OCI-LY3 (cell line): ENCODE measurements around the gene MIER1.

Experiments
- EZH2phosphoT487 ChIP-seq: fragments of 200-600 bp; shearing (Covaris generic); IDR thresholded peaks from 2 replicates; pipeline ENCODE4 v1.6.1; 2018; ENCODE audit warnings: antibody characterized with exemption, mixed run types, low read depth
- TF ChIP-seq, protein P1 (sequence below): fragments of 200-600, 300-600 bp; sonication (generic); IDR thresholded peaks from 2 replicates; pipeline ENCODE4 v1.5.1; 2014; ENCODE audit warnings: antibody characterized with exemption, low read length, low read depth

DNA sequence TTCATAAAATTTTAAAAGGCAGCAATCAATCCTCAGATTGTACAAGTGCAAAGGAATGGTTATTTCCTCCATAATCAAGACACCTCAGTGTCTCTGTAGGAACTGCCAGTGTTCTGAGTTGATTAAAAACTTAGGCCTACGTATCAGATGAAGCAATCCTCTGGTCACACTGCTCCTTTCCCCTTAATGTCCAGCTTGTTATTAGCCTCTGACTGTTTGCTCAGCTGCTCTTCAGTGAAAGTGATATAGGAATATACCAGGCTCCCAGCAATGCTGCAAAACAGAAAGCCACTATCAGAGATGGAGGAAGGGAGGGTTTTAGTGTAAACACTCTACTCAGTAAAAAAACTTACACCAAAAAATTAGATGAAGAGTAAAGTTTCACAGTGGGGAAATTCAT is 79.4 kb downstream of the MIER1 start:
- TF ChIP-seq, protein P1, sequence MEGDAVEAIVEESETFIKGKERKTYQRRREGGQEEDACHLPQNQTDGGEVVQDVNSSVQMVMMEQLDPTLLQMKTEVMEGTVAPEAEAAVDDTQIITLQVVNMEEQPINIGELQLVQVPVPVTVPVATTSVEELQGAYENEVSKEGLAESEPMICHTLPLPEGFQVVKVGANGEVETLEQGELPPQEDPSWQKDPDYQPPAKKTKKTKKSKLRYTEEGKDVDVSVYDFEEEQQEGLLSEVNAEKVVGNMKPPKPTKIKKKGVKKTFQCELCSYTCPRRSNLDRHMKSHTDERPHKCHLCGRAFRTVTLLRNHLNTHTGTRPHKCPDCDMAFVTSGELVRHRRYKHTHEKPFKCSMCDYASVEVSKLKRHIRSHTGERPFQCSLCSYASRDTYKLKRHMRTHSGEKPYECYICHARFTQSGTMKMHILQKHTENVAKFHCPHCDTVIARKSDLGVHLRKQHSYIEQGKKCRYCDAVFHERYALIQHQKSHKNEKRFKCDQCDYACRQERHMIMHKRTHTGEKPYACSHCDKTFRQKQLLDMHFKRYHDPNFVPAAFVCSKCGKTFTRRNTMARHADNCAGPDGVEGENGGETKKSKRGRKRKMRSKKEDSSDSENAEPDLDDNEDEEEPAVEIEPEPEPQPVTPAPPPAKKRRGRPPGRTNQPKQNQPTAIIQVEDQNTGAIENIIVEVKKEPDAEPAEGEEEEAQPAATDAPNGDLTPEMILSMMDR, result no peak
- TF ChIP-seq EZH2phosphoT487, result no peak
